ENCODE measurements around the gene GALNT8. TPM values are rescaled to one million over a fixed set of nuclear protein-coding genes. Genes with fewer than 3 reads are reported as not detected.

GALNT8 gene, protein sequence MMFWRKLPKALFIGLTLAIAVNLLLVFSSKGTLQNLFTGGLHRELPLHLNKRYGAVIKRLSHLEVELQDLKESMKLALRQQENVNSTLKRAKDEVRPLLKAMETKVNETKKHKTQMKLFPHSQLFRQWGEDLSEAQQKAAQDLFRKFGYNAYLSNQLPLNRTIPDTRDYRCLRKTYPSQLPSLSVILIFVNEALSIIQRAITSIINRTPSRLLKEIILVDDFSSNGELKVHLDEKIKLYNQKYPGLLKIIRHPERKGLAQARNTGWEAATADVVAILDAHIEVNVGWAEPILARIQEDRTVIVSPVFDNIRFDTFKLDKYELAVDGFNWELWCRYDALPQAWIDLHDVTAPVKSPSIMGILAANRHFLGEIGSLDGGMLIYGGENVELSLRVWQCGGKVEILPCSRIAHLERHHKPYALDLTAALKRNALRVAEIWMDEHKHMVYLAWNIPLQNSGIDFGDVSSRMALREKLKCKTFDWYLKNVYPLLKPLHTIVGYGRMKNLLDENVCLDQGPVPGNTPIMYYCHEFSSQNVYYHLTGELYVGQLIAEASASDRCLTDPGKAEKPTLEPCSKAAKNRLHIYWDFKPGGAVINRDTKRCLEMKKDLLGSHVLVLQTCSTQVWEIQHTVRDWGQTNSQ
- total RNA-seq = 1 to 10 TPM in 3 of 4 donors, under 1 TPM in 1; 0.98 to 2.7 (median 1.5) TPM

DNA sequence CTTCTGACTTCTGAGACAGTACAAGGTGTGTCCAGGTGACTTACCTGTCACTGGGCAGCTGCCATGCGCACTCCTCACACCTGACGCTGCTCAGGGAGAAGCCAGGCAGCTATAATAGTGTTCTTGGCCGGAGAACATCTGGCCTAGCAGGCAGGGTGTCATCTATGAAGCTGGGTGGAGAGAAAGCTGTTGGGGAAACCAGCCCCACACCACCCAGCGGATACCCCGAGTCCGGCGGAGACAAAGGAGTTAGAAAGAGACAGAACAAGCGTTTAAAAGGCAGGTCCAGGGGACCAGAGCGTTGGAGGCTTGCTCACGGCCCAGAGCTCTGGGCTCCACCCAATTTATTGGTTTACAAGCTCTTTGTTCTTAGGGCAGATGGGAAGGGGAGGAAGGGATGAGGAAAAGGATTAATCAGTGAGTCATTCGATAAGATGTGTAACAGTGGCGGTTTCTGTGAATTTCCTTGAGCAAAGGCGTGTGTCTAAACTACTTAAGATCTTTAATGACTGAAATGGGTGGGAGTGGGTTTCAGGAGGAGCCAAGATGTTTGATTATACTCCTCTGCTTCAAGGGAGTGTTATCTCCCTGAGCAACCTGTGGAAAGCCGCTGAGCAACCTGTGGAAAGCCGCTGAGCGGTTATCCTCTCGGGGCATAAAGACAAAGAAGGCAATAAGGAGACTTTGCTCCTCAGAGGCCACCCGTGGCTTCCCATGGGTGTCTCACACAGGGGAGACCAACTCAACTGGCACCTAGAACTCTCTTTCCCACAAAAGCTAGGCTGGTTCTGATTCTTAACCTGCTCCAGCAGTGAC is at the start of gene GALNT8:
Gene GALNT8, plus strand, starts transcription at position 580 of the 816 bp plus-strand sequence. CDS start 278 bp downstream, outside the sequence.
- WGBS = 68% methylated on average over 18 of the region's 18 CpGs
- TF ChIP-seq POLR2AphosphoS5 (IDR thresholded peaks at IDR 0.05) = no peak
- no peak for TF ChIP-seq POLR2A (IDR thresholded peaks at IDR 0.05; ENCODE audit: low read depth)
- TF ChIP-seq, protein P1, sequence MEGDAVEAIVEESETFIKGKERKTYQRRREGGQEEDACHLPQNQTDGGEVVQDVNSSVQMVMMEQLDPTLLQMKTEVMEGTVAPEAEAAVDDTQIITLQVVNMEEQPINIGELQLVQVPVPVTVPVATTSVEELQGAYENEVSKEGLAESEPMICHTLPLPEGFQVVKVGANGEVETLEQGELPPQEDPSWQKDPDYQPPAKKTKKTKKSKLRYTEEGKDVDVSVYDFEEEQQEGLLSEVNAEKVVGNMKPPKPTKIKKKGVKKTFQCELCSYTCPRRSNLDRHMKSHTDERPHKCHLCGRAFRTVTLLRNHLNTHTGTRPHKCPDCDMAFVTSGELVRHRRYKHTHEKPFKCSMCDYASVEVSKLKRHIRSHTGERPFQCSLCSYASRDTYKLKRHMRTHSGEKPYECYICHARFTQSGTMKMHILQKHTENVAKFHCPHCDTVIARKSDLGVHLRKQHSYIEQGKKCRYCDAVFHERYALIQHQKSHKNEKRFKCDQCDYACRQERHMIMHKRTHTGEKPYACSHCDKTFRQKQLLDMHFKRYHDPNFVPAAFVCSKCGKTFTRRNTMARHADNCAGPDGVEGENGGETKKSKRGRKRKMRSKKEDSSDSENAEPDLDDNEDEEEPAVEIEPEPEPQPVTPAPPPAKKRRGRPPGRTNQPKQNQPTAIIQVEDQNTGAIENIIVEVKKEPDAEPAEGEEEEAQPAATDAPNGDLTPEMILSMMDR (IDR thresholded peaks at IDR 0.05) = no peak
- TF ChIP-seq EP300 (IDR thresholded peaks at IDR 0.05) = no peak
- intact Hi-C loops (cut with DNase I) = no loop called here

DNA sequence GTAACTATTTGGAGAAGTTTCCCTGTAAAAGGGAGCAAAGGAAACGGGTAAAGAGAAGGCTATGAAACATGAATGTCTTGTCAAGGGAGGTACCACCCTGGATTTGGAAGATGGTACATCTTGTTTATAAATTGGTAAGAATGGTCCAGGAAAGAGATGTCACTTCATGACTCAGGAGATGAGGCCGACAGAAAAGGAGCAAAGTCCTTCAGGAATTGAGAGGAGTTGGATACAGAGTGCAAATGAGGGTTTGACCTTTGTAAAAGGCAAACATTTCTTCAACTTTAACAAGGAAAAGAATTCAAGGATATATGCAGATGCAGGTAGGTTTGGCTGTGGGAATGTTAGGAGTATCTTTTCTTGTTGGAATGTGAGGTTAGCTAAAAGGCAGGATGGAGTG is 40.5 kb upstream of the GALNT8 start:
- intact Hi-C loops (cut with DNase I) = no loop called here
- TF ChIP-seq POLR2A (IDR thresholded peaks at IDR 0.05; ENCODE audit: low read depth) = no peak
- TF ChIP-seq POLR2AphosphoS5 (IDR thresholded peaks at IDR 0.05) = no peak
- TF ChIP-seq, protein P1 (IDR thresholded peaks at IDR 0.05) = no peak
- TF ChIP-seq EP300 (IDR thresholded peaks at IDR 0.05) = no peak
- H3K27ac ChIP-seq (replicated peaks in 1 of 4) = no peak overlapping the region
- DNase-seq (ENCODE audit: extremely low spot score) = no peak
- no peak overlapping the region for H3K4me3 ChIP-seq
- H3K4me1 ChIP-seq = no peaks in the 10 kb centered on the region
- H3K36me3 ChIP-seq = peaks cover 0 to 30% (median 29%) of the 10 kb centered on the region in 4 donors
- H3K27me3 ChIP-seq = no peaks in the 10 kb centered on the region
- no peaks in the 10 kb centered on the region for H3K9me3 ChIP-seq
- 96% methylated on average over 2 of the region's 2 CpGs for WGBS

More for the DNA sequence above, at the start of gene GALNT8:
- DNase-seq (ENCODE audit: extremely low spot score) = peak; percentile 47
- Histone ChIP-seq H3K27me3 (peaks cover 0 to 7% (median 0%) of the 10 kb centered on the region in 4 donors), H3K36me3 (no peaks in the 10 kb centered on the region), H3K4me3 (no peak within 1 kb of the TSS), H3K9me3 (no peaks in the 10 kb centered on the region), H3K27ac (replicated peaks in 1 of 4) (no peak within 1 kb of the TSS), H3K4me1 (no peaks in the 10 kb centered on the region)

DNA sequence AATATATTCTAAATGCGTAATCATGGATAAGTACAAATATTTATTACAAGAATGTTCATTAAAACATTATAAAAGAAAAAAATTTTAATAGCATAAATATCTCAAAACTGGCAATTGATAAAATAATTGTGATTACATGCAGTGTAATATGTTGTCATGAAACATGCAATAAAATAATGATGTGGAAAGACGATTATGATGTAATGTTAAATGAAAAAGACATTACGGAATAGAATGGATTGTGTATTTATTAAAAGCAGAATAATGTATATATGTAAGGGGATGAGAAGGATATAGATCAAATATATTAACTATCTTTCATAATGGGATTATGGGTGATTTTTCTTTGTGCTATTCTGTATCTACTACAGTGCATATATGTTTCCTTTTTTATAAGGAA is 38.5 kb upstream of the GALNT8 start:
- H3K4me1 ChIP-seq = no peaks in the 10 kb centered on the region
- TF ChIP-seq POLR2A (IDR thresholded peaks at IDR 0.05; ENCODE audit: low read depth) (no peak), EP300 (IDR thresholded peaks at IDR 0.05) (no peak), POLR2AphosphoS5 (IDR thresholded peaks at IDR 0.05) (no peak)
- TF ChIP-seq, protein P1 (IDR thresholded peaks at IDR 0.05) = no peak
- no peaks in the 10 kb centered on the region for H3K9me3 ChIP-seq
- H3K27ac ChIP-seq (replicated peaks in 1 of 4) = no peak overlapping the region
- no peak overlapping the region for H3K4me3 ChIP-seq
- 63% methylated on average over 3 of the region's 3 CpGs for WGBS
- H3K36me3 ChIP-seq = peaks cover 13 to 50% (median 49%) of the 10 kb centered on the region in 4 donors
- no peaks in the 10 kb centered on the region for H3K27me3 ChIP-seq
- intact Hi-C loops (cut with DNase I) = no loop called here
- no peak for DNase-seq (ENCODE audit: extremely low spot score)

DNA sequence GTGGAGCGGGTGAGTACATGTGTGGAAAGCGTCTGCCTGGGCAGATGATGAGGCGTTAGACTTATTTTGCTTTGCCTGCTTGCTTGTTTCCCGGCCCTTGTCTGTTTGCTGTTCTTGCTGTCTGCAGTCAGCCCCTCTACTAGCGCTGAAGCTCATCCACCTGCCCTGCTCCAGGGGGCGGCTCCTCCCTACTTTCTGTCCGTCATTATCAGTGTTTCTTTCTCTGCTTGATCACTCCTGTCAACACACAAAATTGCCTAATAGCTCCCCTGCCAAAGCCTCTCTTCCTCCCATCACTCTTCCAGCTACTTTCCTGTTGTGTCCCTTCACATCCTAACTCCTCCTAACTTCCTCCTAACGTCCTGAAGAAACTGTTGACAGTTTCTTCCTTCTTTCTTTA is 34.9 kb upstream of the GALNT8 start:
- TF ChIP-seq, protein P1 (IDR thresholded peaks at IDR 0.05) = no peak
- TF ChIP-seq EP300 (IDR thresholded peaks at IDR 0.05) (no peak), POLR2A (IDR thresholded peaks at IDR 0.05; ENCODE audit: low read depth) (no peak), POLR2AphosphoS5 (IDR thresholded peaks at IDR 0.05) (no peak)
- WGBS = 85% methylated on average over 8 of the region's 8 CpGs
- no peaks in the 10 kb centered on the region for H3K27me3 ChIP-seq
- H3K27ac ChIP-seq (replicated peaks in 1 of 4) = no peak overlapping the region
- no peaks in the 10 kb centered on the region for H3K4me1 ChIP-seq
- no peak overlapping the region for H3K4me3 ChIP-seq
- DNase-seq (ENCODE audit: extremely low spot score) = no peak
- H3K36me3 ChIP-seq = peaks cover 22 to 80% (median 75%) of the 10 kb centered on the region in 4 donors
- H3K9me3 ChIP-seq = no peaks in the 10 kb centered on the region
- intact Hi-C loops (cut with DNase I) = no loop called here

All from esophagus muscularis mucosa (tissue), 4 donors.